Myocyte (in vitro differentiated cells): Measurements from ENCODE around the gene SMCP. TPM values are rescaled to one million over a fixed set of nuclear protein-coding genes. Genes with fewer than 3 reads are reported as not detected.

Source experiments
- total RNA-seq: library from RNA; depleted of rRNA; stranded (reverse); fragments of >200 nt; gene quantifications from 2 replicates; pipeline ENCODE4 v1.2.3, GENCODE V29; 2014

SMCP gene
- total RNA-seq, 1 donor from 2014 or later: not detected

Other genes with a start within 250 kb of the SMCP start
- gene LCE2D, start 214.9 kb upstream of the SMCP start, total RNA-seq: not detected in 2 replicates
- not detected in 2 replicates for gene LCE2C, start 203.0 kb upstream of the SMCP start, total RNA-seq
- gene LCE2B, start 192.2 kb upstream of the SMCP start, total RNA-seq: not detected in 2 replicates
- not detected in 2 replicates for gene LCE2A, start 180.0 kb upstream of the SMCP start, total RNA-seq
- not detected in 2 replicates for gene LCE4A, start 170.2 kb upstream of the SMCP start, total RNA-seq
- gene KPRP, start 120.3 kb upstream of the SMCP start, total RNA-seq: not detected in 2 replicates
- gene LCE1F, start 103.2 kb upstream of the SMCP start, total RNA-seq: not detected in 2 replicates
- not detected in 2 replicates for gene LCE1E, start 92.1 kb upstream of the SMCP start, total RNA-seq
- not detected in 2 replicates for gene LCE1D, start 81.6 kb upstream of the SMCP start, total RNA-seq
- gene LCE1C, start 71.7 kb upstream of the SMCP start, total RNA-seq: not detected in 2 replicates
- not detected in 2 replicates for gene LCE1B, start 66.4 kb upstream of the SMCP start, total RNA-seq
- gene LCE1A, start 50.8 kb upstream of the SMCP start, total RNA-seq: not detected in 2 replicates
- gene LCE6A, start 35.5 kb upstream of the SMCP start, total RNA-seq: not detected in 2 replicates
- gene LCE7A, start 18.3 kb upstream of the SMCP start, total RNA-seq: not detected in 2 replicates
- not detected in 2 replicates for gene IVL, start 30.2 kb downstream of the SMCP start, total RNA-seq
- not detected in 2 replicates for gene SPRR5, start 68.9 kb downstream of the SMCP start, total RNA-seq
- gene SPRR4, start 92.3 kb downstream of the SMCP start, total RNA-seq: not detected in 2 replicates
- gene SPRR1A, start 105.8 kb downstream of the SMCP start, total RNA-seq: not detected in 2 replicates
- not detected in 2 replicates for gene SPRR3, start 123.4 kb downstream of the SMCP start, total RNA-seq
- gene SPRR1B, start 152.9 kb downstream of the SMCP start, total RNA-seq: not detected in 2 replicates
- not detected in 2 replicates for gene SPRR2D, start 162.8 kb downstream of the SMCP start, total RNA-seq
- gene SPRR2A, start 179.2 kb downstream of the SMCP start, total RNA-seq: not detected in 2 replicates
- gene SPRR2B, start 193.3 kb downstream of the SMCP start, total RNA-seq: not detected in 2 replicates
- gene SPRR2E, start 216.2 kb downstream of the SMCP start, total RNA-seq: not detected in 2 replicates
- gene SPRR2F, start 235.2 kb downstream of the SMCP start, total RNA-seq: not detected in 2 replicates